ENCODE measurements around the gene NTSR2.

GRCh38 chr2:11659851-11660250 lies 10.1 kb downstream of the NTSR2 start:
- no peak for TF ChIP-seq CTCF (IDR thresholded peaks at IDR 0.05)
- no peak for TF ChIP-seq ZFX (IDR thresholded peaks at IDR 0.05; ENCODE audit: borderline replicate concordance)

All from 22Rv1 (cell line).